HepG2 (cell line): Measurements from ENCODE around the gene ALDH1A1. TPM values are rescaled to one million over a fixed set of nuclear protein-coding genes. Genes with fewer than 3 reads are reported as not detected.
A peak's percentile ranks its signal among the peaks of the same experiment; 100 is the strongest.

Experiments
- AGO2 ChIP-seq: fragments of 200-400 bp; formaldehyde crosslinking; optimal IDR thresholded peaks from 2 replicates; pipeline ENCODE3; 2017; ENCODE audit warnings: mild to moderate bottlenecking, low read depth, low read length, moderate library complexity
- ATF2 ChIP-seq: sonication (generic); formaldehyde crosslinking; IDR thresholded peaks from 2 replicates; pipeline ENCODE4 v1.4.0; 2020; ENCODE audit warnings: missing genetic modification reagents
- CBX2 ChIP-seq, 2 experiments: fragments of 200-600 bp in 1 of 2; sonication (generic); formaldehyde crosslinking in 1 of 2; IDR thresholded peaks; 2 replicates each; pipeline versions ENCODE4 v1.7.0 to v1.8.1; 2018 to 2022; ENCODE audit warnings: low read depth in 2 of 2, low read length in 1 of 2, mild to moderate bottlenecking in 1 of 2, missing genetic modification reagents in 1 of 2
- CEBPG ChIP-seq: IDR thresholded peaks from 2 replicates; pipeline ENCODE4 v1.6.1; 2016
- GMEB1 ChIP-seq: sonication (generic); formaldehyde crosslinking; IDR thresholded peaks from 2 replicates; pipeline ENCODE4 v1.5.1; 2020; ENCODE audit warnings: missing genetic modification reagents, mild to moderate bottlenecking, borderline replicate concordance
- HNRNPLL ChIP-seq: fragments of 200-400 bp; formaldehyde crosslinking; IDR thresholded peaks from 2 replicates; pipeline ENCODE4 v1.6.1; 2017; ENCODE audit warnings: mild to moderate bottlenecking, low read depth, low read length; ENCODE audit not compliant: poor library complexity, severe bottlenecking
- MEIS1 ChIP-seq: sonication (generic); formaldehyde crosslinking; IDR thresholded peaks from 2 replicates; pipeline ENCODE4 v1.9.0; 2021; ENCODE audit warnings: mild to moderate bottlenecking, missing genetic modification reagents, moderate library complexity, borderline replicate concordance
- MYNN ChIP-seq: sonication (generic); formaldehyde crosslinking; IDR thresholded peaks from 2 replicates; pipeline ENCODE4 v1.4.0; 2020; ENCODE audit warnings: mild to moderate bottlenecking, low read depth, missing genetic modification reagents
- NCOA5 ChIP-seq: sonication (generic); formaldehyde crosslinking; IDR thresholded peaks from 2 replicates; pipeline ENCODE4 v1.4.0; 2020; ENCODE audit warnings: missing genetic modification reagents
- PRMT3 ChIP-seq: sonication (generic); formaldehyde crosslinking; IDR thresholded peaks from 2 replicates; pipeline ENCODE4 v1.8.1; 2022; ENCODE audit warnings: low read depth, mild to moderate bottlenecking, moderate library complexity, missing genetic modification reagents, borderline replicate concordance
- RCOR2 ChIP-seq: IDR thresholded peaks from 2 replicates; pipeline ENCODE4 v1.6.1; 2016; ENCODE audit warnings: missing biosample characterization, missing genetic modification reagents
- RFX5 ChIP-seq: IDR thresholded peaks from 2 replicates; pipeline ENCODE4 v1.6.1; 2011; ENCODE audit warnings: low read depth, low read length, improper control_type of control experiment
- SALL2 ChIP-seq: sonication (generic); formaldehyde crosslinking; IDR thresholded peaks from 2 replicates; pipeline ENCODE4 v1.8.1; 2023; ENCODE audit warnings: mild to moderate bottlenecking, missing genetic modification reagents, inconsistent platforms
- SP4 ChIP-seq: sonication (generic); formaldehyde crosslinking; IDR thresholded peaks from 2 replicates; pipeline ENCODE4 v1.8.1; 2023; ENCODE audit warnings: mild to moderate bottlenecking, missing genetic modification reagents
- ZNF772 ChIP-seq: sonication (generic); formaldehyde crosslinking; IDR thresholded peaks from 2 replicates; pipeline ENCODE4 v1.5.0; 2020; ENCODE audit warnings: mild to moderate bottlenecking, missing genetic modification reagents
- ZNF776 ChIP-seq: sonication (generic); formaldehyde crosslinking; IDR thresholded peaks from 2 replicates; pipeline ENCODE4 v1.4.0; 2020; ENCODE audit warnings: mild to moderate bottlenecking, missing genetic modification reagents
- polyA plus RNA-seq, 8 experiments: library from polyadenylated mRNA; depleted of rRNA in 3 of 8; stranded (reverse) in 7 of 8; unstranded in 1 of 8; fragments of >200 nt; fragmentation: Illumina TruSeq in 4 of 8; extraction: Trizol in 4 of 8; gene quantifications; 2 replicates each; pipeline versions ENCODE4 v1.2.1 to v1.2.3, GENCODE V29; 2011 to 2016; ENCODE audit warnings: low read depth in 4 of 8, missing spikeins in 1 of 8, mixed read lengths in 1 of 8; ENCODE audit not compliant: insufficient read depth in 1 of 8
- total RNA-seq, 5 experiments: library from RNA; depleted of rRNA; stranded (reverse); fragments of >200 nt; fragmentation: Illumina TruSeq; extraction: Trizol; gene quantifications; 2 replicates each; pipeline ENCODE4 v1.2.3, GENCODE V29; 2016; ENCODE audit warnings: low read depth in 1 of 5
- TF ChIP-seq, protein P1 (sequence below): sonication (generic); formaldehyde crosslinking; IDR thresholded peaks from 2 replicates; pipeline ENCODE4 v1.4.0; 2020; ENCODE audit warnings: mild to moderate bottlenecking, missing genetic modification reagents

Gene ALDH1A1
- total and polyA plus RNA-seq, 2 of the 13 experiments (the other 11 are each of a cell fraction or from before 2014, with no cell fraction given), result 88.2 to 439 TPM

DNA sequence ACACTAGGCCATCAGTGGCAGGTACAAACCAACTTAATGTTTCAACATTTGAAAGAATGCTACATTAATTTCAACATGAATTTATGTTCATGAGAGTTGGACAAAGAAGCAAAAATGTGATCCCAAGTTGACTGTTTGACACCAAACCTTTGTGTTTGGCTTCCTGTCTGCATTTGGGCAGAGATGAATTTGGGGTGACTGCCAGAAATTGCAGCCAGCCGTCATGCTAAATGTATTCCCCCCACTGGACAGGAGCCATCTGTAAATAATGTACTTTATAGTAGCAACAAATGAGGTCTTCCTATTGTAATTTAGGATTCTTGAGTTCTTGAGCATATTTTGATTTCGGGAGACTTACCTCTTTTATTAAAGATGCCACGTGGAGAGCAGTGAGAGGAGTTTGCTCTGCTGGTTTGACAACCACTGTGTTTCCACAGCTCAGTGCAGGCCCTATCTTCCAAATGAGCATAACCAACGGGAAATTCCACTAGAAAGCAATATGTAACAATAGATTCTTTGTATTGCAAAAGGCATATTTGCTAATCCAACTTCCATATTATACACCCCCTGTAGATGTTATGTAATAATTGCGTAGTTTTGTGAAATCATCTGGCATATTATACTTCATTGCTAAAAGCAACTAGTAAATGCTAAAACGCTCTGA is 27.6 kb downstream of the ALDH1A1 start (continued):
- TF ChIP-seq GMEB1 (CRISPR knock-in tag), result no peak
- TF ChIP-seq, protein P1, sequence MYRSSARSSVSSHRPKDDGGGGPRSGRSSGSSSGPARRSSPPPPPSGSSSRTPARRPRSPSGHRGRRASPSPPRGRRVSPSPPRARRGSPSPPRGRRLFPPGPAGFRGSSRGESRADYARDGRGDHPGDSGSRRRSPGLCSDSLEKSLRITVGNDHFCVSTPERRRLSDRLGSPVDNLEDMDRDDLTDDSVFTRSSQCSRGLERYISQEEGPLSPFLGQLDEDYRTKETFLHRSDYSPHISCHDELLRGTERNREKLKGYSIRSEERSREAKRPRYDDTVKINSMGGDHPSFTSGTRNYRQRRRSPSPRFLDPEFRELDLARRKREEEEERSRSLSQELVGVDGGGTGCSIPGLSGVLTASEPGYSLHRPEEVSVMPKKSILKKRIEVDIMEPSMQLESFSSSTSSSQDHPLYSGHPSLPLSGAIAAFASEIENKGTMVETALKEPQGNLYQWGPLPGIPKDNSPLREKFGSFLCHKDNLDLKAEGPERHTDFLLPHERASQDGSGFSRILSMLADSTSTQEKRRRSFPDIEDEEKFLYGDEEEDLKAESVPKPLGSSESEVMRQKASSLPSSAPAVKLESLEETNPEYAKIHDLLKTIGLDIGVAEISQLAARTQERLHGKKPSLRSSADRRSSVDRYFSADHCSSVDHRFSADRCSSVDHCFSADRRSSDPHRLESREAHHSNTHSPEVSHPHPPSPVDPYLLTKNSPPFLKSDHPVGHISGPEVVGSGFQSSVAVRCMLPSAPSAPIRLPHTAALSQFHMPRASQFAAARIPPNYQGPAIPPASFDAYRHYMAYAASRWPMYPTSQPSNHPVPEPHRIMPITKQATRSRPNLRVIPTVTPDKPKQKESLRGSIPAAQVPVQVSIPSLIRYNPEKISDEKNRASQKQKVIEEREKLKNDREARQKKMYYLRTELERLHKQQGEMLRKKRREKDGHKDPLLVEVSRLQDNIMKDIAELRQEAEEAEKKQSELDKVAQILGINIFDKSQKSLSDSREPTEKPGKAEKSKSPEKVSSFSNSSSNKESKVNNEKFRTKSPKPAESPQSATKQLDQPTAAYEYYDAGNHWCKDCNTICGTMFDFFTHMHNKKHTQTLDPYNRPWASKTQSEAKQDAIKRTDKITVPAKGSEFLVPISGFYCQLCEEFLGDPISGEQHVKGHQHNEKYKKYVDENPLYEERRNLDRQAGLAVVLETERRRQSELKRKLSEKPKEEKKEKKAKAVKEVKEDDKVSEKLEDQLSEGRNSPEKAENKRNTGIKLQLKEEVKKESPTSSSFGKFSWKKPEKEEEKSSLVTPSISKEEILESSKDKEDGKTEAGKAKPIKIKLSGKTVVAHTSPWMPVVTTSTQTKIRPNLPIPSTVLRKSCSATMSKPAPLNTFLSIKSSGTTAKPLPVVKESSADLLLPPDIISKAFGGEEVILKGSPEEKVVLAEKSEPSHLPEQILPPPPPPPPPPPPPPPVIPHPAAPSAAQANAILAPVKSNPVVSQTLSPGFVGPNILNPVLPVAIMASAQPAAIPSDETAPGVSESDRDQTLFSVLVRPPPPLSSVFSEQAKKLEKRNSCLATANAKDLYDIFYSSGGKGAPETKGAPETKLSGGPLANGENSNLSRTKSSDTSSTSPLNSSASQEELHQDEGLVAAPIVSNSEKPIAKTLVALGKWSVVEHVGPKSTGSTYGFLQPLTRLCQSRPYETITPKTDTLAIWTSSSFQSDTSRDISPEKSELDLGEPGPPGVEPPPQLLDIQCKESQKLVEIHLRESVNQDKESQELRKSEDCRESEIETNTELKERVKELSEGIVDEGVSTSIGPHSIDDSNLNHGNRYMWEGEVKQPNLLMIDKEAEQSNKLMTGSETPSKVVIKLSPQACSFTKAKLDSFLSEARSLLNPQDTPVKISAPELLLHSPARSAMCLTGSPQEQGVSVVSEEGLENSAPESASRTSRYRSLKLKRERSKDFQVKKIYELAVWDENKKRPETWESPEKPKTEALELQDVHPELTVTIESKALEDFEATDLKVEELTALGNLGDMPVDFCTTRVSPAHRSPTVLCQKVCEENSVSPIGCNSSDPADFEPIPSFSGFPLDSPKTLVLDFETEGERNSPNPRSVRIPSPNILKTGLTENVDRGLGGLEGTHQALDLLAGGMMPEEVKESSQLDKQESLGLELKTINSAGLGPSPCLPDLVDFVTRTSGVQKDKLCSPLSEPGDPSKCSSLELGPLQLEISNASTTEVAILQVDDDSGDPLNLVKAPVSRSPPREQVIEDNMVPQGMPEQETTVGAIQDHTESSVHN (CRISPR knock-in tag), result no peak
- peak; percentile 13 for TF ChIP-seq AGO2
- TF ChIP-seq CEBPG, result peak; percentile 85
- TF ChIP-seq ZNF772 (CRISPR knock-in tag), result no peak
- no peak for TF ChIP-seq ZNF776 (CRISPR knock-in tag)
- TF ChIP-seq CBX2 (IDR thresholded peaks at IDR 0.05; ENCODE audit: low read depth, low read length), result no peak
- no peak for TF ChIP-seq CBX2 (CRISPR knock-in tag; IDR thresholded peaks at IDR 0.05; ENCODE audit: low read depth)
- TF ChIP-seq HNRNPLL, result no peak
- TF ChIP-seq PRMT3 (CRISPR knock-in tag), result no peak
- no peak for TF ChIP-seq NCOA5 (CRISPR knock-in tag)
- no peak for TF ChIP-seq SP4 (CRISPR knock-in tag)
- no peak for TF ChIP-seq SALL2 (CRISPR knock-in tag)
- no peak for TF ChIP-seq MEIS1
- no peak for TF ChIP-seq RFX5
- no peak for TF ChIP-seq ATF2
- TF ChIP-seq RCOR2 (CRISPR knock-in tag), result 0 out of 2 replicates have a peak, but pooled peaks have one; percentile 29
- TF ChIP-seq MYNN (CRISPR knock-in tag), result no peak
